IMR-90 (cell line): ENCODE results near the gene CPED1. TPM values are rescaled to one million over a fixed set of nuclear protein-coding genes. Genes with fewer than 3 reads are reported as not detected.
A peak's percentile ranks its signal among the peaks of the same experiment; 100 is the strongest.

Source experiments
- ATAC-seq: fragments of 200-7000 bp; cut with Tn5 transposase; 2 replicates; pipeline ENCODE4 v1.9.1; 2020; ENCODE audit warnings: low read depth, mild to moderate bottlenecking, moderate library complexity
- BruUV-seq: library from RNA; stranded (reverse); fragments of 400-500 nt; replicated peaks from 2 replicates; lab custom pipeline; 2021; lab: Mats Ljungman, UMichigan
- CTCF ChIA-PET: fragments of 300-600 bp; formaldehyde crosslinking; extraction: SDS; loops from one replicate; lab custom pipeline; 2021; ENCODE audit warnings: antibody characterized with exemption; lab: Yijun Ruan, JAX
- POLR2A ChIA-PET: fragments of 300-600 bp; sonication (Branson Sonifier 250); formaldehyde crosslinking; loops from one replicate; lab custom pipeline; 2022; ENCODE audit warnings: antibody characterized with exemption; ENCODE audit not compliant: unreplicated experiment; lab: Charles Lee
- DNase-seq: peaks from one replicate; pipeline ENCODE4 v3.0.0; 2013
- H2AFZ ChIP-seq: replicated peaks from 2 replicates; pipeline ENCODE3; 2013; ENCODE audit warnings: low read length, mild to moderate bottlenecking; ENCODE audit not compliant: poor library complexity
- H2AK5ac ChIP-seq: 2 replicates; pipeline ENCODE4 v1.6.1; 2013; ENCODE audit warnings: low read depth, low read length, inconsistent platforms
- H2AK9ac ChIP-seq: replicated peaks from 2 replicates; pipeline ENCODE3; 2013; ENCODE audit warnings: mild to moderate bottlenecking, low read depth, low read length, moderate library complexity; ENCODE audit not compliant: poor library complexity
- H2BK120ac ChIP-seq: 2 replicates; pipeline ENCODE4 v1.6.1; 2013; ENCODE audit warnings: low read depth, low read length, inconsistent platforms
- H2BK15ac ChIP-seq: 3 replicates; pipeline ENCODE4 v1.6.1; 2013; ENCODE audit warnings: low read depth, low read length, inconsistent platforms
- H2BK20ac ChIP-seq: 2 replicates; pipeline ENCODE4 v1.6.1; 2013; ENCODE audit warnings: low read depth, mild to moderate bottlenecking, inconsistent platforms, low read length, moderate library complexity
- H2BK5ac ChIP-seq: 2 replicates; pipeline ENCODE4 v1.6.1; 2013; ENCODE audit warnings: mild to moderate bottlenecking, low read depth, low read length, inconsistent platforms; ENCODE audit not compliant: poor library complexity, severe bottlenecking
- H3K14ac ChIP-seq: replicated peaks from 2 replicates; pipeline ENCODE4 v1.6.1; 2013; ENCODE audit warnings: low read depth, low read length, inconsistent platforms
- H3K18ac ChIP-seq: 2 replicates; pipeline ENCODE4 v1.6.1; 2013; ENCODE audit warnings: low read depth, low read length, control low read depth
- H3K23ac ChIP-seq: 2 replicates; pipeline ENCODE4 v1.6.1; 2013; ENCODE audit warnings: low read depth, low read length, inconsistent platforms
- H3K27ac ChIP-seq: 2 replicates; pipeline ENCODE4 v1.5.1; 2013; ENCODE audit warnings: mild to moderate bottlenecking, control low read depth, low read length; ENCODE audit not compliant: insufficient read depth
- H3K27me3 ChIP-seq: 2 replicates; pipeline ENCODE4 v1.6.1; 2013; ENCODE audit warnings: low read length; ENCODE audit not compliant: control insufficient read depth, insufficient read depth
- H3K36me3 ChIP-seq: 2 replicates; pipeline ENCODE4 v1.6.1; 2013; ENCODE audit warnings: low read length, mixed read lengths; ENCODE audit not compliant: control insufficient read depth, insufficient read depth
- H3K4ac ChIP-seq: 2 replicates; pipeline ENCODE4 v1.6.1; 2013; ENCODE audit warnings: low read depth, low read length, inconsistent platforms
- H3K4me1 ChIP-seq: 2 replicates; pipeline ENCODE4 v1.6.1; 2013; ENCODE audit warnings: low read length, mixed read lengths; ENCODE audit not compliant: control insufficient read depth, insufficient read depth
- H3K4me2 ChIP-seq: 2 replicates; pipeline ENCODE4 v1.6.1; 2013; ENCODE audit warnings: low read depth, mild to moderate bottlenecking, control low read depth, low read length, moderate library complexity
- H3K4me3 ChIP-seq: 2 replicates; pipeline ENCODE4 v1.5.1; 2013; ENCODE audit warnings: low read depth, mild to moderate bottlenecking, control low read depth, low read length, moderate library complexity; ENCODE audit not compliant: insufficient read depth
- H3K56ac ChIP-seq: 2 replicates; pipeline ENCODE4 v1.6.1; 2013; ENCODE audit warnings: low read length, inconsistent platforms; ENCODE audit not compliant: insufficient read depth; ENCODE audit errors: extremely low read depth
- H3K79me1 ChIP-seq, 2 experiments: 2 replicates each; pipeline ENCODE4 v1.6.1; 2013; ENCODE audit warnings: low read length in 2 of 2, inconsistent platforms in 1 of 2, low read depth in 1 of 2
- H3K9ac ChIP-seq: 2 replicates; pipeline ENCODE4 v1.6.1; 2013; ENCODE audit warnings: low read depth, low read length, control low read depth
- H3K9me1 ChIP-seq: 2 replicates; pipeline ENCODE4 v1.6.1; 2013; ENCODE audit warnings: low read length, inconsistent platforms; ENCODE audit not compliant: insufficient read depth
- H3K9me3 ChIP-seq: 2 replicates; pipeline ENCODE4 v1.6.1; 2013; ENCODE audit warnings: low read length; ENCODE audit not compliant: control insufficient read depth, insufficient read depth
- H4K20me1 ChIP-seq: 2 replicates; pipeline ENCODE4 v1.6.1; 2013; ENCODE audit warnings: low read length, inconsistent platforms; ENCODE audit not compliant: insufficient read depth
- H4K5ac ChIP-seq: 2 replicates; pipeline ENCODE4 v1.6.1; 2013; ENCODE audit warnings: mild to moderate bottlenecking, low read depth, low read length, control low read depth
- H4K8ac ChIP-seq, 2 experiments: 2 replicates each; pipeline ENCODE4 v1.6.1; 2013; ENCODE audit warnings: low read depth in 2 of 2, low read length in 2 of 2, control low read depth in 1 of 2, inconsistent platforms in 1 of 2
- H4K91ac ChIP-seq: 2 replicates; pipeline ENCODE4 v1.6.1; 2013; ENCODE audit warnings: low read depth, low read length, inconsistent platforms; ENCODE audit not compliant: insufficient read depth
- FOS ChIP-seq: fragments of 150-350 bp; IDR thresholded peaks from 2 replicates; pipeline ENCODE4 v1.6.1; 2016; ENCODE audit warnings: low read depth, low read length
- MAFK ChIP-seq: IDR thresholded peaks from 2 replicates; pipeline ENCODE4 v1.6.1; 2012; ENCODE audit warnings: low read depth, low read length, improper control_type of control experiment
- RAD21 ChIP-seq: IDR thresholded peaks from 2 replicates; pipeline ENCODE4 v1.6.1; 2012; ENCODE audit warnings: low read length, improper control_type of control experiment
- RCOR1 ChIP-seq: IDR thresholded peaks from 2 replicates; pipeline ENCODE4 v1.6.1; 2012; ENCODE audit warnings: mild to moderate bottlenecking, low read length, improper control_type of control experiment; ENCODE audit not compliant: insufficient replicate concordance
- WGBS, 2 experiments: methylation state at CpG; one replicate each; pipeline versions ENCODE4 v1.1.5 to v1.1.7; 2013; ENCODE audit warnings: missing lambda C conversion rate in 2 of 2; ENCODE audit not compliant: insufficient read length in 1 of 2; ENCODE audit errors: extremely low coverage in 2 of 2; 5-methylcytosine and 5-hydroxymethylcytosine counted together
- dilution Hi-C: fragments of 300-500 bp; cut with HindIII; formaldehyde crosslinking; loops from one replicate; pipeline ENCODE4 v1.14.3; 2018; ENCODE audit warnings: low sequenced_read_pairs; ENCODE audit not compliant: unreplicated experiment
- in situ Hi-C: fragments of 300-500 bp; cut with MboI; formaldehyde crosslinking; loops from 3 replicates; pipeline ENCODE4 v1.14.3; 2019; ENCODE audit warnings: low sequenced_read_pairs, inconsistent platforms, mixed read lengths
- intact Hi-C: fragments of 100-400 bp; cut with micrococcal nuclease; formaldehyde crosslinking; loops from 2 replicates; pipeline ENCODE4 v1.10.0; 2022
- polyA plus RNA-seq, 3 experiments: library from polyadenylated mRNA; depleted of rRNA; stranded (reverse); fragments of >200 nt; gene quantifications; 2 replicates each; pipeline ENCODE4 v1.2.3, GENCODE V29; 2012; ENCODE audit warnings: low replicate concordance in 1 of 3
- total RNA-seq: library from RNA; depleted of rRNA; stranded (reverse); fragments of >200 nt; gene quantifications from 2 replicates; pipeline ENCODE4 v1.2.3, GENCODE V29; 2012
- TF ChIP-seq, protein P1 (sequence below): fragments of 150-350 bp; IDR thresholded peaks from 2 replicates; pipeline ENCODE4 v1.6.1; 2016; ENCODE audit warnings: low read depth, mild to moderate bottlenecking, low read length, moderate library complexity, borderline replicate concordance

The CPED1 gene
- total and polyA plus RNA-seq, 2 of the 4 experiments (the other 2 are of a cell fraction) = 31.2 to 96.8 TPM

- TF ChIP-seq RCOR1 (no peak), RAD21 (no peak), FOS (no peak), MAFK (no peak)
- TF ChIP-seq, protein P1, sequence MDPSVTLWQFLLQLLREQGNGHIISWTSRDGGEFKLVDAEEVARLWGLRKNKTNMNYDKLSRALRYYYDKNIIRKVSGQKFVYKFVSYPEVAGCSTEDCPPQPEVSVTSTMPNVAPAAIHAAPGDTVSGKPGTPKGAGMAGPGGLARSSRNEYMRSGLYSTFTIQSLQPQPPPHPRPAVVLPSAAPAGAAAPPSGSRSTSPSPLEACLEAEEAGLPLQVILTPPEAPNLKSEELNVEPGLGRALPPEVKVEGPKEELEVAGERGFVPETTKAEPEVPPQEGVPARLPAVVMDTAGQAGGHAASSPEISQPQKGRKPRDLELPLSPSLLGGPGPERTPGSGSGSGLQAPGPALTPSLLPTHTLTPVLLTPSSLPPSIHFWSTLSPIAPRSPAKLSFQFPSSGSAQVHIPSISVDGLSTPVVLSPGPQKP = no peak
- no peak overlapping the region for H2BK20ac ChIP-seq
- H4K20me1 ChIP-seq = no peaks in the 10 kb centered on the region
- dilution Hi-C loops = no loop called here
- H3K27ac ChIP-seq = no peak overlapping the region
- H3K23ac ChIP-seq = no peak overlapping the region
- no peak overlapping the region for H3K9ac ChIP-seq
- no peaks in the 10 kb centered on the region for H3K9me3 ChIP-seq
- no peaks in the 10 kb centered on the region for H3K36me3 ChIP-seq
- no peak overlapping the region for H3K4ac ChIP-seq
- no peaks in the 10 kb centered on the region for H3K27me3 ChIP-seq
- no peak overlapping the region for H3K18ac ChIP-seq
- no peak for ATAC-seq
- H2AK5ac ChIP-seq = no peak overlapping the region
- peaks cover 2% of the 10 kb centered on the region for H3K4me1 ChIP-seq
- no peak overlapping the region for H4K5ac ChIP-seq
- H3K4me3 ChIP-seq = no peak overlapping the region
- POLR2A ChIA-PET = no interaction called here
- no peak overlapping the region for H2BK5ac ChIP-seq
- peaks cover 13 to 19% of the 10 kb centered on the region in 2 experiments for H3K79me1 ChIP-seq
- no peak overlapping the region for H3K14ac ChIP-seq
- H2AK9ac ChIP-seq = no peak overlapping the region
- no peak overlapping the region for H4K91ac ChIP-seq
- H2BK15ac ChIP-seq = no peak overlapping the region
- WGBS, 2 experiments = 100% methylated on average over 1 of the region's 3 CpGs; no CpG with 5 or more reads in 1 of the 2 experiments
- no peak overlapping the region for H3K56ac ChIP-seq
- no peak overlapping the region for H2AFZ ChIP-seq
- BruUV-seq = no TSS peak
- no peak overlapping the region for H3K4me2 ChIP-seq
- intact Hi-C loops = no loop called here
- H2BK120ac ChIP-seq = no peak overlapping the region
- CTCF ChIA-PET = no interaction called here
- no peak overlapping the region for H4K8ac ChIP-seq
- in situ Hi-C loops = no loop called here
- H3K9me1 ChIP-seq = no peaks in the 10 kb centered on the region; the same call in 1 of the 2 replicates
- peak; percentile 20 for DNase-seq
Observed at GRCh38 chr7:121192834-121193233, 204.3 kb downstream of the CPED1 start.
